ENCODE measurements around the gene VPS9D1.

- TF ChIP-seq CTCF (IDR thresholded peaks at IDR 0.05) (no peak), POLR2A (IDR thresholded peaks at IDR 0.05) (no peak)
Measured at GRCh38 chr16:89709716-89710432, 10.8 kb downstream of the VPS9D1 start.

All from lower leg skin (tissue), 3 donors.